Naive thymus-derived CD8-positive, alpha-beta T cell (primary cell): ENCODE data around the gene FER. TPM values are rescaled to one million over a fixed set of nuclear protein-coding genes. Genes with fewer than 3 reads are reported as not detected.

Experiments
- ATAC-seq, 2 donors: fragments of 150-1000 bp; cut with Tn5 transposase in 1 of 2; sonication (Bioruptor Pico), chemical (Tn5 transposase) in 1 of 2; 1 replicate in 1 of 2; 2 replicates in 1 of 2; pipeline ENCODE4 v1.10.0; 2021; ENCODE audit warnings: mild to moderate bottlenecking in 2 of 2, moderate library complexity in 2 of 2
- POLR2A ChIA-PET: fragments of 350-600 bp; sonication (Branson Sonifier 250); formaldehyde crosslinking; loops from one replicate; lab custom pipeline; 2021; ENCODE audit warnings: antibody characterized with exemption; lab: Charles Lee
- DNase-seq, 10 donors: peaks; one replicate each; pipeline versions ENCODE4 v3.0.0 to v3.0.0-alpha.2; 2020 to 2022
- H3K27ac Mint-ChIP-seq, 10 donors: one replicate each; pipeline ENCODE4 v1.8.0; 2020 to 2022; ENCODE audit warnings: mild to moderate bottlenecking in 10 of 10, mixed read lengths in 10 of 10, moderate library complexity in 4 of 10, inconsistent platforms in 1 of 10
- H3K27me3 Mint-ChIP-seq, 5 donors: one replicate each; pipeline ENCODE4 v1.8.0; 2021 to 2022; ENCODE audit warnings: mixed read lengths in 5 of 5
- H3K36me3 Mint-ChIP-seq, 3 donors: one replicate each; pipeline ENCODE4 v1.8.0; 2020 to 2022; ENCODE audit warnings: mixed read lengths in 3 of 3, mild to moderate bottlenecking in 2 of 3, inconsistent platforms in 1 of 3
- H3K4me1 Mint-ChIP-seq, 4 donors: one replicate each; pipeline ENCODE4 v1.8.0; 2021 to 2022; ENCODE audit warnings: mixed read lengths in 4 of 4
- H3K4me3 Mint-ChIP-seq, 10 donors: one replicate each; pipeline ENCODE4 v1.8.0; 2020 to 2022; ENCODE audit warnings: mild to moderate bottlenecking in 10 of 10, mixed read lengths in 10 of 10, moderate library complexity in 6 of 10, inconsistent platforms in 1 of 10
- H3K9me3 Mint-ChIP-seq, 9 donors: one replicate each; pipeline ENCODE4 v1.8.0; 2020 to 2022; ENCODE audit warnings: mixed read lengths in 9 of 9, mild to moderate bottlenecking in 3 of 9, inconsistent platforms in 1 of 9, moderate library complexity in 1 of 9
- polyA plus RNA-seq, 3 donors: library from polyadenylated mRNA; unstranded; fragments of 300-500 nt; fragmentation: Illumina TruSeq; gene quantifications; one replicate each; pipeline ENCODE4 v1.2.3, GENCODE V29; 2021
- total RNA-seq, 8 experiments: library from RNA in 2 of 8; stranded (reverse) in 2 of 8; gene quantifications; one replicate each; pipeline ENCODE4 v1.2.3 and lab custom pipeline; 2021 to 2026

FER gene
- total and polyA plus RNA-seq, 5 experiments from 2014 or later: 8.8 to 15.0 (median 11.4) TPM

GRCh38 chr5:108917596-108917995, 169.9 kb downstream of the FER start:
- H3K4me3 Mint-ChIP-seq: no peak overlapping the region
- H3K27ac Mint-ChIP-seq: no peak overlapping the region
- no peak for DNase-seq
- H3K9me3 Mint-ChIP-seq: peaks cover 0 to under 1% (median 0%) of the 10 kb centered on the region in 9 donors
- peaks cover 0 to 4% (median 2%) of the 10 kb centered on the region in 3 donors for H3K36me3 Mint-ChIP-seq
- POLR2A ChIA-PET: no interaction called here
- no peaks in the 10 kb centered on the region for H3K4me1 Mint-ChIP-seq
- H3K27me3 Mint-ChIP-seq: no peaks in the 10 kb centered on the region
- ATAC-seq: no peak

GRCh38 chr5:108919591-108920326, 172.1 kb downstream of the FER start:
- peak in 1 of 10 donors; percentile 8 for DNase-seq
- H3K9me3 Mint-ChIP-seq: no peaks in the 10 kb centered on the region

GRCh38 chr5:108924457-108924961, 176.8 kb downstream of the FER start:
- H3K9me3 Mint-ChIP-seq: no peaks in the 10 kb centered on the region
- DNase-seq (no peak), ATAC-seq (no peak)
- no peaks in the 10 kb centered on the region for H3K27me3 Mint-ChIP-seq
- H3K4me1 Mint-ChIP-seq: peaks cover 0 to 4% (median 2%) of the 10 kb centered on the region in 4 donors
- H3K4me3 Mint-ChIP-seq: peak overlapping the region in 8 of 10 donors; percentile 6 to 48 (median 24)
- POLR2A ChIA-PET: no interaction called here
- H3K27ac Mint-ChIP-seq: peak overlapping the region in 1 of 10 donors; percentile 21
- peaks cover 0 to 3% (median 2%) of the 10 kb centered on the region in 3 donors for H3K36me3 Mint-ChIP-seq

More at GRCh38 chr5:108919591-108920326, 172.1 kb downstream of the FER start:
- Mint-ChIP-seq H3K27ac (no peak overlapping the region), H3K27me3 (no peaks in the 10 kb centered on the region), H3K4me1 (peaks cover 0 to 4% (median 2%) of the 10 kb centered on the region in 4 donors), H3K36me3 (peaks cover 0 to 2% (median 0%) of the 10 kb centered on the region in 3 donors), H3K4me3 (no peak overlapping the region)
- ATAC-seq: no peak
- POLR2A ChIA-PET: interaction anchor here (0.6 kb wide), 1 partner anchor 486 kb away, joined by 5 read pairs; no protein-coding TSS in a partner anchor

- H3K27ac Mint-ChIP-seq: no peak overlapping the region
- ATAC-seq (no peak), DNase-seq (no peak)
- no peak overlapping the region for H3K4me3 Mint-ChIP-seq
- H3K36me3 Mint-ChIP-seq: peaks cover 0 to 3% (median 2%) of the 10 kb centered on the region in 3 donors
- POLR2A ChIA-PET: no interaction called here
- no peaks in the 10 kb centered on the region for H3K27me3 Mint-ChIP-seq
- H3K4me1 Mint-ChIP-seq: peaks cover 0 to 4% (median 2%) of the 10 kb centered on the region in 4 donors
- no peaks in the 10 kb centered on the region for H3K9me3 Mint-ChIP-seq
These were observed 177.4 kb downstream of the FER start for GRCh38 chr5:108925073-108925472.

GRCh38 chr5:108930107-108930506, 182.4 kb downstream of the FER start:
- peaks cover 0 to 11% (median 5%) of the 10 kb centered on the region in 9 donors for H3K9me3 Mint-ChIP-seq
- H3K4me1 Mint-ChIP-seq: peaks cover 0 to 2% (median 0%) of the 10 kb centered on the region in 4 donors
- no peak overlapping the region for H3K27ac Mint-ChIP-seq
- DNase-seq (no peak), ATAC-seq (no peak)
- POLR2A ChIA-PET: no interaction called here
- peaks cover 0 to 21% (median 10%) of the 10 kb centered on the region in 3 donors for H3K36me3 Mint-ChIP-seq
- H3K27me3 Mint-ChIP-seq: no peaks in the 10 kb centered on the region
- H3K4me3 Mint-ChIP-seq: no peak overlapping the region

GRCh38 chr5:108935611-108936010, 187.9 kb downstream of the FER start:
- DNase-seq (no peak), ATAC-seq (no peak)
- Mint-ChIP-seq H3K27ac (no peak overlapping the region), H3K36me3 (peaks cover 0 to 24% (median 11%) of the 10 kb centered on the region in 3 donors), H3K4me1 (peaks cover 0 to under 1% (median 0%) of the 10 kb centered on the region in 4 donors), H3K27me3 (no peaks in the 10 kb centered on the region), H3K4me3 (no peak overlapping the region), H3K9me3 (peaks cover 0 to 11% (median 5%) of the 10 kb centered on the region in 9 donors)
- POLR2A ChIA-PET: no interaction called here

- ATAC-seq: no peak
- no peaks in the 10 kb centered on the region for H3K4me1 Mint-ChIP-seq
- peaks cover 0 to 9% (median 3%) of the 10 kb centered on the region in 9 donors for H3K9me3 Mint-ChIP-seq
- H3K36me3 Mint-ChIP-seq: peaks cover 0 to 15% (median 8%) of the 10 kb centered on the region in 3 donors
- no peak for DNase-seq
- H3K27me3 Mint-ChIP-seq: no peaks in the 10 kb centered on the region
- peak overlapping the region in 1 of 10 donors; percentile 30 for H3K27ac Mint-ChIP-seq
- POLR2A ChIA-PET: no interaction called here
- no peak overlapping the region for H3K4me3 Mint-ChIP-seq
These were observed 189.5 kb downstream of the FER start for GRCh38 chr5:108937221-108937620.

GRCh38 chr5:108940506-108940905, 192.8 kb downstream of the FER start:
- ATAC-seq: no peak
- H3K27me3 Mint-ChIP-seq: no peaks in the 10 kb centered on the region
- POLR2A ChIA-PET: no interaction called here
- no peaks in the 10 kb centered on the region for H3K9me3 Mint-ChIP-seq
- H3K27ac Mint-ChIP-seq: no peak overlapping the region
- H3K36me3 Mint-ChIP-seq: peaks cover 0 to 3% (median 2%) of the 10 kb centered on the region in 3 donors
- DNase-seq: no peak
- no peak overlapping the region for H3K4me3 Mint-ChIP-seq
- no peaks in the 10 kb centered on the region for H3K4me1 Mint-ChIP-seq

- H3K27me3 Mint-ChIP-seq: no peaks in the 10 kb centered on the region
- ATAC-seq: no peak
These were observed 194.0 kb downstream of the FER start for GRCh38 chr5:108941746-108942145.

GRCh38 chr5:108942701-108943100, 195.0 kb downstream of the FER start:
- Mint-ChIP-seq H3K27me3 (no peaks in the 10 kb centered on the region), H3K27ac (no peak overlapping the region), H3K4me1 (no peaks in the 10 kb centered on the region), H3K36me3 (peaks cover 0 to 11% (median 6%) of the 10 kb centered on the region in 3 donors), H3K4me3 (no peak overlapping the region), H3K9me3 (no peaks in the 10 kb centered on the region)
- ATAC-seq (no peak), DNase-seq (no peak)
- POLR2A ChIA-PET: no interaction called here

More at GRCh38 chr5:108941746-108942145, 194.0 kb downstream of the FER start:
- Mint-ChIP-seq H3K9me3 (no peaks in the 10 kb centered on the region), H3K36me3 (peaks cover 0 to 3% (median 0%) of the 10 kb centered on the region in 3 donors), H3K4me3 (no peak overlapping the region), H3K27ac (no peak overlapping the region), H3K4me1 (no peaks in the 10 kb centered on the region)
- DNase-seq: no peak
- POLR2A ChIA-PET: no interaction called here

- H3K4me3 Mint-ChIP-seq: no peak overlapping the region
- H3K27me3 Mint-ChIP-seq: no peaks in the 10 kb centered on the region
- peaks cover 0 to 7% (median 6%) of the 10 kb centered on the region in 3 donors for H3K36me3 Mint-ChIP-seq
These were observed 197.4 kb downstream of the FER start for GRCh38 chr5:108945094-108945493.

GRCh38 chr5:108946008-108946407, 198.3 kb downstream of the FER start:
- POLR2A ChIA-PET: no interaction called here
- ATAC-seq (no peak), DNase-seq (no peak)
- no peaks in the 10 kb centered on the region for H3K9me3 Mint-ChIP-seq
- no peaks in the 10 kb centered on the region for H3K27me3 Mint-ChIP-seq
- H3K27ac Mint-ChIP-seq: no peak overlapping the region
- H3K4me1 Mint-ChIP-seq: no peaks in the 10 kb centered on the region
- no peak overlapping the region for H3K4me3 Mint-ChIP-seq
- peaks cover 0 to 7% (median 6%) of the 10 kb centered on the region in 3 donors for H3K36me3 Mint-ChIP-seq

More at GRCh38 chr5:108945094-108945493, 197.4 kb downstream of the FER start:
- no peak for ATAC-seq
- Mint-ChIP-seq H3K4me1 (no peaks in the 10 kb centered on the region), H3K9me3 (no peaks in the 10 kb centered on the region), H3K27ac (no peak overlapping the region)
- POLR2A ChIA-PET: no interaction called here
- DNase-seq: no peak

- no peak for DNase-seq
- Mint-ChIP-seq H3K27ac (no peak overlapping the region), H3K27me3 (no peaks in the 10 kb centered on the region), H3K9me3 (no peaks in the 10 kb centered on the region), H3K4me3 (no peak overlapping the region), H3K36me3 (peaks cover 0 to 7% (median 6%) of the 10 kb centered on the region in 3 donors), H3K4me1 (no peaks in the 10 kb centered on the region)
- ATAC-seq: no peak
- POLR2A ChIA-PET: no interaction called here
These were observed 199.5 kb downstream of the FER start for GRCh38 chr5:108947164-108947563.
